ENCODE data around the gene SLC16A11. TPM values are rescaled to one million over a fixed set of nuclear protein-coding genes. Genes with fewer than 3 reads are reported as not detected.

Gene SLC16A11
- total and polyA plus RNA-seq, 10 of the 15 experiments (the other 5 are each of a cell fraction or from before 2014, with no cell fraction given) = 0.11 to 2.7 (median 0.84) TPM

DNA sequence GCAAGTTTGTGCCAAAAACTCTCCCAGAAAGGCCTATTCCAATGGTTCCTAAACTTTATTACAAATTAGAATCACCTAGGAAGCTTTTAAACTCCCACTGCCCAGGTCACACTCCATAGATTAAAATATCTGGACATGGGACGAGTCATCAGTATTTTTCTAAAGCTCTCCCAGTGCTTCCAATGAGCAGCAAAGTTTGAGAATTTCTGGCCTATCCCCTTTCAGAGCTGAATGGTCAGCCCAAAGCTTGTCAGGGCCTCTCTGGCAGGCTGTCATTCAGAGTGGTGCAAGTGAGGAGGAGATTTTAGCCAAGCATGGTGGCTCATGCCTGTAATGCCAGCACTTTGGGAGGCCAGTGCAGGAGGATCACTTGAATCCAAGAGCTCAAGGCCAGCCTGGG is 18.6 kb downstream of the SLC16A11 start:
- H3K9ac ChIP-seq (ENCODE audit: control insufficient read depth, insufficient read depth, low read length) = no peak overlapping the region
- no peaks in the 10 kb centered on the region for H3K36me3 ChIP-seq (ENCODE audit: control insufficient read depth in 2 of 2, insufficient read depth in 2 of 2, low read length in 1 of 2)
- in situ Hi-C loops (cut with MboI) = loop anchor here (25.0 kb wide), 1 partner anchor 537 kb away; the partner anchor contains the start of genes SENP3 and TNFSF13
- FAIRE-seq (no peak), ATAC-seq (no peak), DNase-seq (ENCODE audit: low read depth, low spot score) (no peak)
- ChIA-PET POLR2A (interaction anchor here (0.9 to 5.4 kb wide), 3 partner anchors 10 to 546 kb away, joined by 3 to 39 read pairs (median 3); partner anchors contain the start of gene SLC16A13), RAD21 (ENCODE audit: unreplicated experiment) (interaction anchor here (1.4 kb wide), 1 partner anchor 98 kb away, joined by 3 read pairs; no protein-coding TSS in a partner anchor), CTCF (interaction anchor here (0.7 to 1.9 kb wide), 6 partner anchors 9 to 114 kb away, joined by 3 to 7 read pairs (median 3); partner anchors contain the start of genes RNASEK and SLC16A13), SMC1A (ENCODE audit: uncharacterized antibody, unreplicated experiment) (interaction anchor here (1.0 to 2.6 kb wide), 3 partner anchors 10 to 21 kb away, joined by 3 to 9 read pairs (median 4); partner anchors contain the start of gene SLC16A13)
- H3K27ac ChIP-seq (ENCODE audit: control insufficient read depth, insufficient read depth) = no peak overlapping the region
- TF ChIP-seq IKZF2 (IDR thresholded peaks at IDR 0.05) (no peak), SUZ12 (IDR thresholded peaks at IDR 0.05; ENCODE audit: unreplicated experiment) (no peak), RBBP5 (conservative IDR thresholded peaks at IDR 0.05) (no peak), RELA (IDR thresholded peaks at IDR 0.05; ENCODE audit: borderline replicate concordance, partially characterized antibody) (no peak), RCOR1 (conservative IDR thresholded peaks at IDR 0.05; ENCODE audit: low read depth, low read length) (no peak), USF1 (IDR thresholded peaks at IDR 0.05; ENCODE audit: borderline replicate concordance, extremely low read length, insufficient read depth, low read depth, low read length) (no peak), GABPA (IDR thresholded peaks at IDR 0.05; ENCODE audit: low read depth) (no peak), STAT1 (conservative IDR thresholded peaks at IDR 0.05) (no peak), SIN3A (IDR thresholded peaks at IDR 0.05; ENCODE audit: low read depth, low read length) (no peak), TCF3 (IDR thresholded peaks at IDR 0.05; ENCODE audit: borderline replicate concordance, insufficient read depth, low read depth, low read length) (no peak)
- TF ChIP-seq, protein P1, sequence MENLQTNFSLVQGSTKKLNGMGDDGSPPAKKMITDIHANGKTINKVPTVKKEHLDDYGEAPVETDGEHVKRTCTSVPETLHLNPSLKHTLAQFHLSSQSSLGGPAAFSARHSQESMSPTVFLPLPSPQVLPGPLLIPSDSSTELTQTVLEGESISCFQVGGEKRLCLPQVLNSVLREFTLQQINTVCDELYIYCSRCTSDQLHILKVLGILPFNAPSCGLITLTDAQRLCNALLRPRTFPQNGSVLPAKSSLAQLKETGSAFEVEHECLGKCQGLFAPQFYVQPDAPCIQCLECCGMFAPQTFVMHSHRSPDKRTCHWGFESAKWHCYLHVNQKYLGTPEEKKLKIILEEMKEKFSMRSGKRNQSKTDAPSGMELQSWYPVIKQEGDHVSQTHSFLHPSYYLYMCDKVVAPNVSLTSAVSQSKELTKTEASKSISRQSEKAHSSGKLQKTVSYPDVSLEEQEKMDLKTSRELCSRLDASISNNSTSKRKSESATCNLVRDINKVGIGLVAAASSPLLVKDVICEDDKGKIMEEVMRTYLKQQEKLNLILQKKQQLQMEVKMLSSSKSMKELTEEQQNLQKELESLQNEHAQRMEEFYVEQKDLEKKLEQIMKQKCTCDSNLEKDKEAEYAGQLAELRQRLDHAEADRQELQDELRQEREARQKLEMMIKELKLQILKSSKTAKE (IDR thresholded peaks at IDR 0.05; ENCODE audit: low read depth, poor library complexity, severe bottlenecking) = no peak
- TF ChIP-seq, protein P2, sequence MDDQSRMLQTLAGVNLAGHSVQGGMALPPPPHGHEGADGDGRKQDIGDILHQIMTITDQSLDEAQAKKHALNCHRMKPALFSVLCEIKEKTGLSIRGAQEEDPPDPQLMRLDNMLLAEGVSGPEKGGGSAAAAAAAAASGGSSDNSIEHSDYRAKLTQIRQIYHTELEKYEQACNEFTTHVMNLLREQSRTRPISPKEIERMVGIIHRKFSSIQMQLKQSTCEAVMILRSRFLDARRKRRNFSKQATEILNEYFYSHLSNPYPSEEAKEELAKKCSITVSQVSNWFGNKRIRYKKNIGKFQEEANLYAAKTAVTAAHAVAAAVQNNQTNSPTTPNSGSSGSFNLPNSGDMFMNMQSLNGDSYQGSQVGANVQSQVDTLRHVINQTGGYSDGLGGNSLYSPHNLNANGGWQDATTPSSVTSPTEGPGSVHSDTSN (IDR thresholded peaks at IDR 0.05; ENCODE audit: insufficient replicate concordance, low read depth, low read length) = no peak
- H3K4me1 ChIP-seq (ENCODE audit: control insufficient read depth, insufficient read depth, low read length) = peaks cover 22% of the 10 kb centered on the region
- intact Hi-C loops (cut with micrococcal nuclease; ENCODE audit: unreplicated experiment) = no loop called here
- no peaks in the 10 kb centered on the region for H3K79me2 ChIP-seq (ENCODE audit: control insufficient read depth, insufficient read depth, low read length)
- H2AFZ ChIP-seq (ENCODE audit: control insufficient read depth, low read depth, low read length) = no peak overlapping the region
- no peaks in the 10 kb centered on the region for H3K9me3 ChIP-seq (replicated peaks; ENCODE audit: control insufficient read depth, insufficient read depth, low read length)
- no peak overlapping the region for H3K4me3 ChIP-seq
- no TSS peak for BruUV-seq (replicated peaks)
- no peak overlapping the region for H3K4me2 ChIP-seq (ENCODE audit: control insufficient read depth, insufficient read depth)
- H3K27me3 ChIP-seq (replicated peaks in 1 of 2; ENCODE audit: control insufficient read depth in 2 of 2, insufficient read depth in 2 of 2, low read length in 1 of 2) = no peaks in the 10 kb centered on the region
- H4K20me1 ChIP-seq (ENCODE audit: control insufficient read depth, insufficient read depth) = no peaks in the 10 kb centered on the region
- 35% methylated on average over 1 of the region's 1 CpG for WGBS (ENCODE audit: insufficient coverage, insufficient replicate concordance, low lambda C conversion rate, missing lambda C conversion rate)

Measured in GM12878 (cell line).